Left cardiac atrium (tissue), 4 donors: ENCODE measurements around the gene ACOT6. TPM values are rescaled to one million over a fixed set of nuclear protein-coding genes. Genes with fewer than 3 reads are reported as not detected.
"Not testable (repeated sequence)": the region's sequence is repeated elsewhere in the genome, so short reads cannot be mapped to it uniquely, and the experiment has no call there.

ENCODE experiments used
- ATAC-seq, 2 donors: fragments of 200-7000 bp; cut with Tn5 transposase; one replicate each; pipeline ENCODE4 v1.9.1; 2020; ENCODE audit warnings: mild to moderate bottlenecking in 2 of 2, moderate library complexity in 2 of 2
- DNase-seq: peaks from one replicate; pipeline ENCODE4 v3.0.0-alpha.2; 2020
- intact Hi-C, 2 donors: fragments of 100-400 bp; cut with DNase I; formaldehyde crosslinking; loops; one replicate each; pipeline versions ENCODE4 v1.14.1 to v1.15.1; 2022 to 2023
- long read RNA-seq: library from polyadenylated mRNA; unstranded; transcript quantifications from one replicate; pipeline ENCODE4 v2.0.0, GENCODE V29; 2021
- total RNA-seq, 2 donors: library from RNA; stranded (reverse); fragmentation: NEBNext Ultra II Directional; extraction: Animal tissue kit (Norgen Biotek cat#: 25700); gene quantifications; one replicate each; pipeline ENCODE4 v1.2.1, GENCODE V29; 2021
- donor health status: DM: no; HTN: yes; CAD: no.
- donor health status: DM: no; HTN: yes; CAD: no; lungs with severe emphysema.
- donor health status: DM: yes; HTN: yes; CAD: no.
- donor health status: Dilated cardiomyopathy.

Gene ACOT6
- not detected for total RNA-seq
- long read RNA-seq, result 0 reads

GRCh38 chr14:73612339-73613045 lies at the start of gene ACOT6:
ACOT6 (plus strand) TSS chr14:73612517; CDS start chr14:73612572, 55 bp downstream.
- intact Hi-C loops, result no loop called here
- DNase-seq (peak; percentile 78), ATAC-seq (peak; percentile 95 to 96)

- ATAC-seq, DNase-seq, intact Hi-C loops: not testable (repeated sequence)
Observed at GRCh38 chr14:73562696-73563095, 49.6 kb upstream of the ACOT6 start.

GRCh38 chr14:73566431-73566830 lies 45.9 kb upstream of the ACOT6 start:
- DNase-seq, ATAC-seq, intact Hi-C loops: not testable (repeated sequence)

GRCh38 chr14:73566935-73567334 lies 45.4 kb upstream of the ACOT6 start:
- DNase-seq, ATAC-seq, intact Hi-C loops: not testable (repeated sequence)

GRCh38 chr14:73567358-73567757 lies 45.0 kb upstream of the ACOT6 start:
- intact Hi-C loops, result no loop called here

GRCh38 chr14:73567951-73568885 lies 44.1 kb upstream of the ACOT6 start:
- intact Hi-C loops, result no loop called here
- DNase-seq (no peak), ATAC-seq (peak in 1 of 2 donors; percentile 25)

More at GRCh38 chr14:73567358-73567757, 45.0 kb upstream of the ACOT6 start:
- ATAC-seq, result no peak
- DNase-seq, result no peak

- intact Hi-C loops, DNase-seq, ATAC-seq: not testable (repeated sequence)
Observed at GRCh38 chr14:73568886-73569184, 43.5 kb upstream of the ACOT6 start.

- ATAC-seq (peak; percentile 91 to 92), DNase-seq (peak; percentile 85)
- intact Hi-C loops, result not testable (repeated sequence)
Observed at GRCh38 chr14:73569185-73569958, 42.9 kb upstream of the ACOT6 start, which contains the start of gene ACOT2. ACOT2 (plus strand) TSS chr14:73569213; CDS start chr14:73569241, 28 bp downstream.

GRCh38 chr14:73570913-73571312 lies 41.4 kb upstream of the ACOT6 start:
- intact Hi-C loops, result loop anchor here in 1 of 2 donors (10.0 kb wide), 1 partner anchor 56 kb away; no protein-coding TSS in a partner anchor
- DNase-seq (peak; percentile 59), ATAC-seq (peak; percentile 28 to 67)

- intact Hi-C loops, result loop anchor here in 1 of 2 donors (10.0 kb wide), 1 partner anchor 58 kb away; no protein-coding TSS in a partner anchor
Observed at GRCh38 chr14:73573034-73573433, 39.3 kb upstream of the ACOT6 start.

GRCh38 chr14:73573740-73574139 lies 38.6 kb upstream of the ACOT6 start:
- not testable (repeated sequence) for DNase-seq, ATAC-seq
- intact Hi-C loops, result loop anchor here in 1 of 2 donors (10.0 kb wide), 1 partner anchor 59 kb away; no protein-coding TSS in a partner anchor

More at GRCh38 chr14:73573034-73573433, 39.3 kb upstream of the ACOT6 start:
- DNase-seq, ATAC-seq: not testable (repeated sequence)

- intact Hi-C loops, result loop anchor here in 1 of 2 donors (10.0 kb wide), 1 partner anchor 59 kb away; no protein-coding TSS in a partner anchor
- ATAC-seq, DNase-seq: not testable (repeated sequence)
Observed at GRCh38 chr14:73574251-73574650, 38.1 kb upstream of the ACOT6 start.

- intact Hi-C loops, result loop anchor here in 1 of 2 donors (10.0 kb wide), 1 partner anchor 62 kb away; no protein-coding TSS in a partner anchor
- no peak for DNase-seq
- ATAC-seq, result no peak
Observed at GRCh38 chr14:73576391-73576790, 35.9 kb upstream of the ACOT6 start.

- peak; percentile 71 to 88 for ATAC-seq
- intact Hi-C loops, result loop anchor here in 1 of 2 donors (10.0 kb wide), 1 partner anchor 62 kb away; no protein-coding TSS in a partner anchor
- not testable (repeated sequence) for DNase-seq
Observed at GRCh38 chr14:73577214-73577613, 35.1 kb upstream of the ACOT6 start.

GRCh38 chr14:73582102-73582979 lies 30.0 kb upstream of the ACOT6 start:
- intact Hi-C loops, DNase-seq: not testable (repeated sequence)
- ATAC-seq, result peak in 1 of 2 donors; percentile 56

GRCh38 chr14:73588695-73589094 lies 23.6 kb upstream of the ACOT6 start:
- DNase-seq (no peak), ATAC-seq (no peak)
- intact Hi-C loops, result no loop called here

GRCh38 chr14:73589116-73589515 lies 23.2 kb upstream of the ACOT6 start:
- no peak for DNase-seq
- no peak for ATAC-seq
- intact Hi-C loops, result no loop called here

GRCh38 chr14:73590673-73591004 lies 21.7 kb upstream of the ACOT6 start:
- intact Hi-C loops, ATAC-seq, DNase-seq: not testable (repeated sequence)
